ENCODE results near the gene URI1. TPM values are rescaled to one million over a fixed set of nuclear protein-coding genes. Genes with fewer than 3 reads are reported as not detected.

The URI1 gene
- total RNA-seq, 4 donors from 2014 or later: 52.2 to 63.2 (median 58.6) TPM

DNA sequence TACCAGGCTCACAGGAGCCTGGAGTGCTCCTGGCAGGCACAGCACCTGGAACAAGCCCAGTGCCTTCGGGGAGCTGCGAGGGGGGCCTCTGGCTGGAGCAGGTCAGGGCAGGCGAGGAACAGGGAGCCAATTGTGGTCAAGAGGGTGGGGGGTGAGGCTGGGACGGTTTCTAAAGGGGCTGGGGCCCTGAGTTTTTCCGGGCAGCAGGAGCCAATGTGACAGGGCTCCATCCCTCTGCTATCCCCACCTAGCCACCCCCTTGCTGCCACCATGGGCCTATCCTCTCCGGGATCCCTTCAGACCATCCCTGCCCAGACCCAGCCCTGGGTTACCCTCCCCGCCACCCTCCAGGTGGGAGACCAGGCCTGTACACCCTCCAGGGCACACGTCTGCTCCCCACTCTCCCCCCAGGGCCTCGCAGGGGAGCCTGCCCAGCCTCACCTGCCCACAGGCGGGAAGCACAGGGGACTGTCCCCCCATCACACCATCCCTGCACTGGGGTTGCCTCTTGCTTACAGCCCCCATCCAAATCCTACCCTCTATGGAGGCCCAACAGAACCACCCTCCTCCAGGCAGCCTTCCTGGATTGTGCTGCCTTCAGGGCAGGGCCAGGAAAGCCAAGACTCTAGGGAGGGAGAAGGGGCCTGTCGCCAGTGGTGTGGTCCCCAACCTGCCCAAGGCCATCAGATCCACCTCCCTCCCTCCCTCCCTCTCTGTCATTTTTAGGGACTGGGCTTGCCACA is 121.0 kb downstream of the URI1 start:
- ATAC-seq (ENCODE audit: low FRiP score) (no peak), DNase-seq (ENCODE audit: low spot score) (no peak)
- no peak for TF ChIP-seq CTCF (IDR thresholded peaks at IDR 0.05)

DNA sequence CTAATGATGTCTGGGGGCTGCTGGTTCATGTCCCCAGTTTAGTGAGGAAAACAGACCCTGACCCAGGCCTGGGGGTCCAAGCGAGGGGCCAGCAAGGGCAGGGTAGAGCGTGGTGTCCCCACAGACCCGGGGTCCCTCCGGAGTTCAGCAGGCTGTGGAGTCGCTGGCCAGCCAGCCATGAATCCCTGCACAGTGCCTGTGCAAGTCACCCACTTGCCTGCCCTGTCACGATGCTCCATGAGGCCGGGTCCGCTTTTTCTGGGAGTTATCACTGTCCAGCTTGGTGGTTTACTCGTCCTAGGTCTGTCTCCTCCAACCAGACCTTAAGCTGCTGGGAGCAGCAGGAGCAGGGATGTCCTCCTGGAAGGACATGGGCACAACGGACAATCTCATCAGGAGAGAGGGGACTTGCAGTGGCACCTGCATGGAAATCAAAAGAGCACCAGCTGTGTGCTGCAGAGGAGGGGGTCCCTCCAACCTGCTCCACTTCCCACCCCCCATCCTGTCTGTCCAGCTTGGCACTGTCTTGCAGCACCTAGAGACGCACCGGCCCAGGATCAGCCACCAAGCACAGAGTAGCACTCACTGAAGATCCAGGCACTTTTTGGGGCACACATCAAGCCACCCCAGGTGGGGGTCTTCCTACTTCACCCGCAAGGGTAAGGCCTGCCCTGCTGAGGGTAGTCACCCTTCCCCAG is 121.8 kb downstream of the URI1 start:
- DNase-seq (ENCODE audit: low spot score): no peak
- TF ChIP-seq CTCF (IDR thresholded peaks at IDR 0.05): no peak
- ATAC-seq (ENCODE audit: low FRiP score): no peak

DNA sequence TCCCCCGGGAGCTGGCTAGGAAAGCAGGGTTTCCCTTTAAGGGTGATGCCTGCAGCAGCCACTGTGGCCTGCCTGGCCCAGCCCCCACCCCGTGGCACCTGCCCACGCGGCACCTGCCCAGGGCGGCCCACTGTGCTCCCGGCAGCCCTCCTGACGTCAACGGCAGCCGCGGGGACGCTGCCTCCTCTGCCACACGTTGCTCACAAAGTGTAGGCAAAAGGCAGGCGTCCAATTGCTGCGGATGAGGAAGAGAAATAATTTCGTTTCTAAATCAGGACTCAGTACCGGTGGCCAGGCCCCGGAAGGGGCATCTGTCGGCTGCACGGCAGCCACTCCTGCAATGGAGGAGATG is 122.3 kb downstream of the URI1 start:
- TF ChIP-seq CTCF (IDR thresholded peaks at IDR 0.05): no peak
- no peak for DNase-seq (ENCODE audit: low spot score)

DNA sequence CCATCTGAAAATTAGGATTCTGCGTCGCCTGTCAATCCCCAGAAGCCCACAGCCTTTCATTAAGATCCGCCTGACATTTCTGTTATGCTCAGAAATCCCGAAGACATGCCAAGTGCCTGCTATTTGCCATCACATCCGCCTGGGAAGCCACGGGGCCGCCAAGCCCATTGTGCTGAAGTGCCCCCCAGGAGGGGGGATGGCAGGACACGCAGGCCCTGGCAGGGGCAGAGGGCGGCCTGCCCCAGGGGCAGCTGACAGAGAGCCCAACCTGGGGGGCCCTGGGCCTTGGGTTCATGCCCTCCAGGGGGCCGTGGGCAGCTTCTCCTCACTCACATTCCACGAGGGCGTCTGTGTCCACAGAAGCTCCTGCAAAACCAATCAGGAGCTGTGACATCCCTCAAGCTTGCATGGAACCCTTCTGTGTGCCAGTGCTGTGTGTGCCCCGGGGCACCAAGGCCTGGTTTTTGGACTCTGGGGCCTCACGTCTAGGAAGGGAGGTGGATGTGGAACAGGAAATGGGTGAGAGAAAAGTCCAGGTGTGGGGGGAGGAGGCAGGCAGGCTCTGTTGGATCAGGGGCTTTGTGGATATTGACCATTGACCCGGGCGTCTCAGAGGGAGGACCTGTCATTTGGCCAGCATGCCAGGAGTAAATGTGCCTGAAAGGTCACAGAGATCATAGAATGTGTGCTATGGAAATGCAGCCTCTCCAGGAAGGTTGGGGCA is 122.9 kb downstream of the URI1 start:
- no peak for TF ChIP-seq CTCF (IDR thresholded peaks at IDR 0.05)
- no peak for DNase-seq (ENCODE audit: low spot score)
- ATAC-seq (ENCODE audit: low FRiP score): no peak

More for the DNA sequence above, 122.3 kb downstream of the URI1 start:
- no peak for ATAC-seq (ENCODE audit: low FRiP score)

GRCh38 chr19:30065680-30066606 is 123.9 kb downstream of the URI1 start:
- no peak for TF ChIP-seq CTCF (IDR thresholded peaks at IDR 0.05)
- no peak for DNase-seq (ENCODE audit: low spot score)
- no peak for ATAC-seq (ENCODE audit: low FRiP score)

Small RNA genes within 50 kb of the gene (small RNA-seq; reads per million reads assigned to genes)
- gene AC008798.1 (not detected), gene TAF9P3 (not detected)

Other genes with a start within 250 kb of the URI1 start
- 100 to 1,000 TPM; 105 to 260 (median 142) TPM for gene C19orf12, start 227.0 kb upstream of the URI1 start, total RNA-seq
- 1 to 10 TPM in 3 of 4 donors, not detected in 1; 1.9 to 3.8 (median 2.9) TPM for gene CCNE1, start 130.2 kb upstream of the URI1 start, total RNA-seq

Measured in omental fat pad (tissue), 4 donors.